Measurements from ENCODE around the gene LDB1. TPM values are rescaled to one million over a fixed set of nuclear protein-coding genes. Genes with fewer than 3 reads are reported as not detected.

The LDB1 gene, protein sequence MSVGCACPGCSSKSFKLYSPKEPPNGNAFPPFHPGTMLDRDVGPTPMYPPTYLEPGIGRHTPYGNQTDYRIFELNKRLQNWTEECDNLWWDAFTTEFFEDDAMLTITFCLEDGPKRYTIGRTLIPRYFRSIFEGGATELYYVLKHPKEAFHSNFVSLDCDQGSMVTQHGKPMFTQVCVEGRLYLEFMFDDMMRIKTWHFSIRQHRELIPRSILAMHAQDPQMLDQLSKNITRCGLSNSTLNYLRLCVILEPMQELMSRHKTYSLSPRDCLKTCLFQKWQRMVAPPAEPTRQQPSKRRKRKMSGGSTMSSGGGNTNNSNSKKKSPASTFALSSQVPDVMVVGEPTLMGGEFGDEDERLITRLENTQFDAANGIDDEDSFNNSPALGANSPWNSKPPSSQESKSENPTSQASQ
- total RNA-seq, result 10 to 100 TPM; 38.7 to 63.2 (median 53.5) TPM
- polyA plus RNA-seq, result 10 to 100 TPM; 29.5 to 39.4 TPM
- long read RNA-seq, donor 1, transcript LDB1-202 (11 exons, 2,089 nt), result major isoform, 8 of 47 reads
- long read RNA-seq, donor 1, partial matches to known transcripts, result 24 of 47 reads
- long read RNA-seq, donor 1, other reads (novel, unspliced or antisense), result 15 of 47 reads
- long read RNA-seq, donor 2, partial matches to known transcripts, result 54 of 63 reads
- long read RNA-seq, donor 2, other reads (novel, unspliced or antisense), result 6 of 63 reads
- long read RNA-seq, donor 3, transcript LDB1-202 (11 exons, 2,089 nt), result major isoform, 6 of 29 reads
- long read RNA-seq, donor 3, partial matches to known transcripts, result 16 of 29 reads
- long read RNA-seq, donor 3, other reads (novel, unspliced or antisense), result 7 of 29 reads

DNA sequence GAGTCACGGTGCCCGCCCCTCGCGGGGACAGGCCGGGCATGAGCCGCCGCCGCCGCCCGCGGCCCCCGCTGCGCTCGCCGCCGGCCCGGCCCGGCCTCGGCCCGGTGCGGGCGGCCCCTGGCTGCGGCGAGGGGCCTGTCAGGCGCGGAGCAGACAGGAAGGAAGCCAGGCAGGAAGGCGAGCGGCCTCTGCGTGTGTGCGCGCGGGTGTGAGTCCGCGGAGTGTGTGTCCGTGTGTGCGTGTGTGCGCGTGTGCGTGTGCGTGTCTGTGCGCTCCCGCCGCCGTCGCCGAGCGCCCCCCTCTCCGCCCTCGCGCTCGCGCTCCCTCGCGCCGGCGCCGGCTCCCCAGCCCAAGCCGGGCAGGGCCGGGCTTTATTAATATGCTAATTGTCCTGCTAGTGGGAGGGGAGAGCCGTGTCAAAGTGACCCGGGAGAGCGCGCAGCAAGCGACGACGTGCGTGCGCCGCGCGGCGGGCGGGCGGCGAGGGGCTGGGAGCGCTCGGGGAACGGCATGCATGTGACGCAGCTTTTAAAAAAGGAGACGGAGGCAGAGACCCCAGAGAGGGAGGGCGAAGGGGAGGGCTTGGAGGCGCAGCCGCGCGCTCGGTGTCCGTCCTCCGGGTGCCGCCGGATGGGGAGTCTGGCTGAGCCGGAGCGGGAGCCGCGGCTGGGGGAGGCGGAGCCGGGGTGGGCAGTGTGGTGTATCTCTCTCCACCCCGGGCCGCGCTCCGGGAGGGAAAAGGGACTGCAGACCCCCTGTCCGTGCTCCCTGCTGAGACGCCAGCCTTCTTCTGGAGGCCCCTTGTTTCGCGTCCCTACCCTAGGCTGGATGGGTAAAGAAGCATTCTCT is at the start of gene LDB1:
LDB1 (minus strand) TSS at position 227 of the 849 bp plus-strand sequence. CDS start 258 bp downstream, outside the sequence.
- Histone ChIP-seq H3K36me3 (no peaks in the 10 kb centered on the region), H3K4me1 (peaks cover 6 to 60% (median 49%) of the 10 kb centered on the region in 12 donors), H3K9me3 (no peaks in the 10 kb centered on the region), H3K4me3 (peak within 1 kb of the TSS; percentile 54 to 96 (median 84)), H3K27ac (peak within 1 kb of the TSS; percentile 92 to 99 (median 98)), H3K27me3 (no peaks in the 10 kb centered on the region)
- ATAC-seq (peak; percentile 29 to 81 (median 62)), DNase-seq (peak; percentile 86 to 92 (median 88))
- WGBS, 4 donors, result 0 to 1% (median 1%) methylated on average over 55 to 104 of the region's 104 CpGs
- intact Hi-C loops (cut with DNase I), result no loop called here
- TF ChIP-seq POLR2A (IDR thresholded peaks at IDR 0.05), result peak; percentile 91 to 98
- TF ChIP-seq, protein P1, sequence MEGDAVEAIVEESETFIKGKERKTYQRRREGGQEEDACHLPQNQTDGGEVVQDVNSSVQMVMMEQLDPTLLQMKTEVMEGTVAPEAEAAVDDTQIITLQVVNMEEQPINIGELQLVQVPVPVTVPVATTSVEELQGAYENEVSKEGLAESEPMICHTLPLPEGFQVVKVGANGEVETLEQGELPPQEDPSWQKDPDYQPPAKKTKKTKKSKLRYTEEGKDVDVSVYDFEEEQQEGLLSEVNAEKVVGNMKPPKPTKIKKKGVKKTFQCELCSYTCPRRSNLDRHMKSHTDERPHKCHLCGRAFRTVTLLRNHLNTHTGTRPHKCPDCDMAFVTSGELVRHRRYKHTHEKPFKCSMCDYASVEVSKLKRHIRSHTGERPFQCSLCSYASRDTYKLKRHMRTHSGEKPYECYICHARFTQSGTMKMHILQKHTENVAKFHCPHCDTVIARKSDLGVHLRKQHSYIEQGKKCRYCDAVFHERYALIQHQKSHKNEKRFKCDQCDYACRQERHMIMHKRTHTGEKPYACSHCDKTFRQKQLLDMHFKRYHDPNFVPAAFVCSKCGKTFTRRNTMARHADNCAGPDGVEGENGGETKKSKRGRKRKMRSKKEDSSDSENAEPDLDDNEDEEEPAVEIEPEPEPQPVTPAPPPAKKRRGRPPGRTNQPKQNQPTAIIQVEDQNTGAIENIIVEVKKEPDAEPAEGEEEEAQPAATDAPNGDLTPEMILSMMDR (IDR thresholded peaks at IDR 0.05), result peak in 7 of 12 donors; percentile 5 to 39 (median 21)

DNA sequence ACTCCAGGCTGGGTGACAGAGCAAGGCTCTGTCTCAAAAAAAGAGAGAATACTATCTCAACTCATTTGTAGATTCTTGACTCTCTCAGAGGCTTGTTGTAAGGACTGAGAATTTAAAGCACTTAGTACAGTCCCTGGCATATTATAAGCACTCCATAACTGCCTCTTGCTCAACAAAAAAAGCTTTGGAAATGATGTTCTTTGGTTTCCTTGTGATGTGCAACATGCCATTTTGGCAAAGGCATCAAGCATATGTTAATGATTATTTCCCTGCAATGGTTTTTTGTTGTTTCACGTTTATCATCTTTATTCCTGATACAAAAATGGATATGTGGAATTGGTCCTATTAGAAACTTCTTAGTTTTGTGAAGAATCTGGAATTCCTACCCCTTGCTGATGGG is 47.7 kb upstream of the LDB1 start:
- Histone ChIP-seq H3K27me3 (no peaks in the 10 kb centered on the region), H3K27ac (no peak overlapping the region), H3K4me1 (peaks cover 0 to 12% (median 2%) of the 10 kb centered on the region in 12 donors), H3K36me3 (peaks cover 0 to 20% (median 15%) of the 10 kb centered on the region in 9 donors), H3K4me3 (no peak overlapping the region), H3K9me3 (no peaks in the 10 kb centered on the region)
- TF ChIP-seq POLR2A (IDR thresholded peaks at IDR 0.05), result no peak
- TF ChIP-seq, protein P1 (IDR thresholded peaks at IDR 0.05), result no peak
- WGBS, 4 donors, result 45 to 70% (median 54%) methylated on average over 1 of the region's 1 CpG
- intact Hi-C loops (cut with DNase I), result loop anchor here in 9 of 10 donors (2.0 to 10.0 kb wide), 11 partner anchors 57 to 417 kb away; partner anchors contain the start of genes ELOVL3 (in 6 of the 9), NFKB2 (in 1 of the 9) and PSD (in 1 of the 9)
- DNase-seq (no peak), ATAC-seq (no peak)

DNA sequence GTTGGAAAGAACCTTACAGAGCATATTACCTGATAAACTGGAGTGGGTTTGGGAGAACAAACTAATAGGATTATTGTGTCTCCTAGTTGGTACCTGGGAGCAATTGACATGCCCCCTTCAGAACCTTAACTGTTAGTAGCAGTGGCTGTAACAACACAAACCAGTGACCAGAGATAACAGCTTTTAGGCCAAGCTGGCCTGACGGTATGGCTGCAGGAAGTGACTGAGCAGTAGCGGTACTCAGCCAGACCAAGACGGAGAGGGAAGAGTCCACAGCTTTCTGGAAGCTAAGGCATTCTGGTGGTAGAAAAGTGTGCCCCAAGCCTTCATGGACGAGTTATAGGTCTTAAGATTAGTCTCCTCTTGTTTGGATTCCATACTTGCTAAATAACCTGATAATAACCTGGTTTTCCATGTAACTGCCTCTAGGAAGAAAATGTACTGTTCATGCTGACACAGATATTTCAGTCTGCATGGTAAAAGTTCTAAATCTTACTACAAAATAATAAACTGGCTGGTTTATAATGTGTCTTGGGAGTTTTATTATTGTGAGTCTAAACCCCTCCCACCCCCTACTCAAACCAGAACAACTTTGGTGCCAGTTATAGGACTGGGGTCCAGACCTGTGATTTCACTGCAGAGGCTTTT is 43.3 kb upstream of the LDB1 start:
- H3K36me3 ChIP-seq, result peaks cover 0 to 64% (median 59%) of the 10 kb centered on the region in 9 donors
- H3K27me3 ChIP-seq, result no peaks in the 10 kb centered on the region
- H3K27ac ChIP-seq, result no peak overlapping the region
- intact Hi-C loops (cut with DNase I), result loop anchor here in 3 of 10 donors (10.0 kb wide), 3 partner anchors 61 to 421 kb away; partner anchors contain the start of genes ELOVL3 (in 1 of the 3) and PSD (in 1 of the 3)
- ATAC-seq, result no peak
- TF ChIP-seq, protein P1 (IDR thresholded peaks at IDR 0.05), result no peak
- no peak for TF ChIP-seq POLR2A (IDR thresholded peaks at IDR 0.05)
- DNase-seq, result no peak
- H3K9me3 ChIP-seq, result no peaks in the 10 kb centered on the region
- no peaks in the 10 kb centered on the region for H3K4me1 ChIP-seq
- 68 to 73% (median 70%) methylated on average over 4 of the region's 4 CpGs for WGBS, 4 donors
- H3K4me3 ChIP-seq, result no peak overlapping the region

All from heart left ventricle (tissue), 16 donors.